Choroid plexus epithelial cell (primary cell): ENCODE measurements around the gene VAT1.

ENCODE experiments used
- DNase-seq: peaks from one replicate; pipeline ENCODE4 v3.0.0-alpha.2; 2010; ENCODE audit warnings: low read depth
- H3K4me3 ChIP-seq: 2 replicates; pipeline ENCODE4 v1.5.1; 2011; ENCODE audit warnings: low read depth, mild to moderate bottlenecking, control low read depth, low read length, moderate library complexity
- TF ChIP-seq, protein P1 (sequence below): conservative IDR thresholded peaks from 2 replicates; pipeline ENCODE4 v1.5.1; 2011; ENCODE audit warnings: low read depth, mild to moderate bottlenecking, control low read depth, inconsistent platforms, low read length, moderate library complexity

VAT1 gene

DNA sequence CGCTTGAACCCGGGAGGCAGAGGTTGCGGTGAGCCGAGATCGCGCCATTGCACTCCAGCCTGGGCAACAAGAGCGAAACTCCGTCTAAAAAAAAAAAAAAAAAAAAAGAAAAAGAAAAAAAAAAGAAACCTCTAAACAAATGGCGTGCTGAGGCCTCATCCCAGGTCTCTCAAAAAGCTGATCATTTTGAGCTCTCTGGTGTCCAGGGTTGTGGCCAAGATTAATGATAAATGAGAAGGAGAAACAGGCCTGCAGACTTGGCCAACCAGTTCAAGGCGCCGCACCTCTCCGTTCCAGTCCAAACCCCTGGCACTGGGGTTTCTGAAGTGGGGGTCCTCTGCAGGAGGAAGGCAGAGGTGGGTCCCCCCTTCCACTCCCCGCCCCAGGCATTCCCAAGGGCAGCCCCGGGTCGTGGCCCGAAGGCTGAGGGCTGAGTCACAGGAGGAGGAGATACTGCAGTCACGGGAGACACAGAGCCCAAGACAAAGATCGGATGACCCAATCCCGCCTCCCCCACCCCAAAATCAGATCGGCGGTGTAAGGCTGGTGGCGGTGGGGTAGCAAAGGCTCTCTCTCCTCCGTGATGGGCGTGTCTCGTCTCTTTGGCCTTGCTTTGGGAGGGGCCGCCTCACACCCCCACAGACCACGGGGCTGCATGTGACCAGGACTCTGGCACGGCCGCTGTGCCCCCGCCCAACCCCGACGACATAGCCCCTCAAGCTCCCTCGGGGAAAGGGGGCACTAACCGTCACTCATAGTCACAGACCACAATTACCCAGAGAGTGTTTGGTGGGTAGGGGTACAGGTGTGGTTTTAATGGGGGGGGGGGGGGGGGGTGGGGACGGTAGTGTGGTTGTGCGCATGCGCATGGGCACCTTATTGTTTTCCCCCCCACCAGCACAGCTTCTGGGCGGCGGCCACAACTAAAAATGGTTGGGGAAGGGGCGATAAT lies 1.1 kb downstream of the VAT1 start:
- TF ChIP-seq, protein P1, sequence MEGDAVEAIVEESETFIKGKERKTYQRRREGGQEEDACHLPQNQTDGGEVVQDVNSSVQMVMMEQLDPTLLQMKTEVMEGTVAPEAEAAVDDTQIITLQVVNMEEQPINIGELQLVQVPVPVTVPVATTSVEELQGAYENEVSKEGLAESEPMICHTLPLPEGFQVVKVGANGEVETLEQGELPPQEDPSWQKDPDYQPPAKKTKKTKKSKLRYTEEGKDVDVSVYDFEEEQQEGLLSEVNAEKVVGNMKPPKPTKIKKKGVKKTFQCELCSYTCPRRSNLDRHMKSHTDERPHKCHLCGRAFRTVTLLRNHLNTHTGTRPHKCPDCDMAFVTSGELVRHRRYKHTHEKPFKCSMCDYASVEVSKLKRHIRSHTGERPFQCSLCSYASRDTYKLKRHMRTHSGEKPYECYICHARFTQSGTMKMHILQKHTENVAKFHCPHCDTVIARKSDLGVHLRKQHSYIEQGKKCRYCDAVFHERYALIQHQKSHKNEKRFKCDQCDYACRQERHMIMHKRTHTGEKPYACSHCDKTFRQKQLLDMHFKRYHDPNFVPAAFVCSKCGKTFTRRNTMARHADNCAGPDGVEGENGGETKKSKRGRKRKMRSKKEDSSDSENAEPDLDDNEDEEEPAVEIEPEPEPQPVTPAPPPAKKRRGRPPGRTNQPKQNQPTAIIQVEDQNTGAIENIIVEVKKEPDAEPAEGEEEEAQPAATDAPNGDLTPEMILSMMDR, result no peak

DNA sequence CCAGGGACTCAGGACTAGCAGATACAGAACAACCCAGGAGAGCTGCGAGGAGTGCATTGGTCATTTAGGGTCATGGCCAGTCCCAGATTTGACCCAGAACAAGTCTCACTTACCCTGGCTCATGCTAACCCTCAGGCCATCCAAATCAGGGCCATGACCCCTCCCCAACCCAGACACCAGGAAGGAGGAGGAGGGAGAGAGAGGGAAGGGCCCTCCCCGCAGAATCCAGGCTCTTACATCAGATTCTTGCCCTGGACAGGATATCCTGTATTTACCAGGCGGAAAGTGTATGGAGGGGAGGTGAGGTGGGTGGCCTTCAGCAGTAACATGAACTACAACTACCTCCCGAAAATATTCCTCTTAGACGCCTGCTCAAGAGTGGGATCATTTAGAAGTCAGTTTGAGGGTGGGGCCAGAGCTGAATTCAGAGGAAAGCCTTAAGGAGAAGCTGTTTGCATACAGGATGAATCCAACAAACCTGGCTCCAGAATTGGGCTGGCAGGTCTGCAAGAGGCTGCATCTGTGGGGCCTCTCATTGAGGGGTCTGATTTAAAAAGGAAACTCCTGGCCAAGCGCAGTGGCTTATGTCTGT lies 2.1 kb downstream of the VAT1 start:
- peak; percentile 42 for DNase-seq
- H3K4me3 ChIP-seq, result peak overlapping the region; percentile 33

More for the DNA sequence above, 1.1 kb downstream of the VAT1 start:
- peak overlapping the region; percentile 100 for H3K4me3 ChIP-seq
- peak; percentile 70 for DNase-seq

DNA sequence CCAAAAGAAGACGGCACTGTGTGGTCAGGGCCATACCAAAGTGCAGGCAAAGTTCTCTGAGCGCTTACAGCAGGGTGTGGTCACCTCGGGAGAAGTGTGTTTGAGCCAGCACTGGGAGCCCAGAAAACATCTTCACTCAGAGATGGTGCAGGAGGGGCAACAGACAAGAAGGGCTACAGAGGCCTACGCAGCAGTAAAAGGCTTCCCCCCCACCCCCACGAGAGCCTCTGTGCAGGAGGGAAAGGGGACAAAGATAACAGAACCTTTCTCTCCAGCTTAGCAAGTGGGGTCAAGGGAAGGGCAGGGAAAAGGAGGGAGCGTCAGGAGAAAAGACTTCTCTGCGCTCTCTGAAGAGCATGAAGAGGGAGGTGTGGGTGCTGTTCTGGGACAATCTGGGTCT lies 2.8 kb downstream of the VAT1 start:
- TF ChIP-seq, protein P1, result no peak
- H3K4me3 ChIP-seq, result peak overlapping the region; percentile 33
- DNase-seq, result peak; percentile 44

More for the DNA sequence above, 2.1 kb downstream of the VAT1 start:
- TF ChIP-seq, protein P1, result no peak

DNA sequence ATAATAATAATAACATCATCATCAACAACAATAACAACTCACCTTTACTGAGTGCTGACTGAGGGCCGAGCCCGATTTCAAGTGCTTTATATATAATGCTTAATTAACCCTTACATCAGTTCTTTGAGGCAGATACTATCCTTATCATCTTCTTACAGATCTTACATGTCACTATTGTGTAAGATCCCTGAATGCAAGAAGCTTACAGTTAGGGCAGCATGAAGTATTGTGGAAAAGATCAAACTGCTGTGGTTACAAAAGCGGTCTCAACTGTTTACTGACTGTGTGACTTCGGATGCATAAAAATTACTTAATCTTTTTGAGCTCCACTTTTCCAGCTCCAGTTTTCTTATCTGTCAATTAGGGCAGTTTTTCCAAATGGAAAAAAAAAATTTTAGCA lies 3.3 kb downstream of the VAT1 start:
- TF ChIP-seq, protein P1, result no peak
- peak; percentile 66 for DNase-seq
- no peak overlapping the region for H3K4me3 ChIP-seq

DNA sequence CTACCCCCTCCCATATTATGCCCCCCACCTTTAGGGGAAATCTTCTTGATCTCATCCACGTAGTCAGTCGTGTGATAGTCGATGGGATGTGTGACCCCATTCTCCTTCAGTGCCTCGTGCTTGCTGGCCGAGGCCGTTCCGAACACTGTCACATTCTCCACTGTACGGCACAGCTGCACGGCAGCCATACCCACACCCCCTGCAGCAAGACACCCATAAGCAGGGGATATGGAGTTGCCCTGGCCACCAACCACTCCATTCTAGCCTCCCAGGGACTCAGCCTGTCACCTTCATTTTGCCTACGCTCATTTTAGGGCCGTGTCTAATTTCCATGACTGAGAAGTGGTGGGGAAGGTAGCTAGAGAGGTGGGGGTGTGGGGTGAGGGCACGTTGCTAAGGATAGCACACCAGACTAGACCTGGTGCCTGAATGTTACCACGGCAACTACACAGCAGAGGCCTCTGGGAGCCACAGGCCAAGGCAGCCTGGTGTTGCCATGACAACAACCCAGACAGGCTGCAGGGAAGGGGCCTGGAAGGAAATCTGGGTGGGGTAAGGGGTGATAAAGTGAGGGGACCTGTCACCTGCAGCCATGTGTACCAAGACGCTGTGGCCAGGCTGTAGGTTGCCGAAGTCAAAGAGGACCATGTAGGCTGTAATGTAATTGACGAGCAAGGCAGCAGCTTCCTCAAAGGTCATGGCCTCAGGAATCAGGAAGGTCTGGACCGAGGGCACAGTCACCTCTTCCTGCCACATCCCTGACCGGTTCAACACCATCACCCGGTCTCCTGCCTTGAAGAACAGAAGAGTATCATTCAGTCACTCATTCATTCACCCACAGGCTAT lies 4.0 kb downstream of the VAT1 start:
- DNase-seq, result peak; percentile 50
- no peak overlapping the region for H3K4me3 ChIP-seq
- TF ChIP-seq, protein P1, result no peak

DNA sequence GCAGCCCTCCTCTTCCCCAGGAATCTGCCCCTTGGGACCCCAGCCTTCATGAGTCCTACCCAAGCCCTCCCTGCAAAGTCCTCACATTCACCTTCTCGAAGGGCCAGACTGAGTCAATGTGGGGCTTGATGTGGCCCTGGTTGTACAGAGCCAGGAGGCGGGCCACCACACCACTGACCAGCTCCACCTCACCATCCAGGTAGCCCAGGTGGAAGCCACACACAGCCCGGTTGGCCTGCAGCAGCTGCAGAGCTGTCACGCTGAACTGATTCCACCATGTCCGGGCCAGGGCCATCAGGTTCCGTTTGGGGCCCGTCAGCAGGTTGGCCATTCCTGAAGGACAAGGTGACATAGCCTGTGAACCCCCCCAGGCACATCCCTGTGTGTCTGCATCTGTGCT lies 6.0 kb downstream of the VAT1 start:
- no peak overlapping the region for H3K4me3 ChIP-seq
- TF ChIP-seq, protein P1, result no peak
- DNase-seq, result no peak
